ENCODE data around the gene PET100. TPM values are rescaled to one million over a fixed set of nuclear protein-coding genes. Genes with fewer than 3 reads are reported as not detected.

Gene PET100
- total RNA-seq, 1 donor from 2014 or later, result 186 TPM

GRCh38 chr19:7602240-7602934 lies 27.2 kb upstream of the PET100 start:
- H3K27me3 Mint-ChIP-seq (ENCODE audit: unreplicated experiment), result peaks cover 10% of the 10 kb centered on the region
- H3K4me1 Mint-ChIP-seq (ENCODE audit: low read depth, unreplicated experiment), result peaks cover 6% of the 10 kb centered on the region
- no peaks in the 10 kb centered on the region for H3K36me3 Mint-ChIP-seq (ENCODE audit: unreplicated experiment)
- DNase-seq, result no peak
- TF ChIP-seq CTCF (IDR thresholded peaks at IDR 0.05; ENCODE audit: partially characterized antibody, unreplicated experiment), result no peak
- H3K4me3 Mint-ChIP-seq (ENCODE audit: unreplicated experiment), result no peak overlapping the region
- no peak overlapping the region for H3K27ac Mint-ChIP-seq (ENCODE audit: unreplicated experiment)
- H3K9me3 Mint-ChIP-seq (ENCODE audit: unreplicated experiment), result peaks cover 4% of the 10 kb centered on the region

GRCh38 chr19:7602935-7603497 lies 26.6 kb upstream of the PET100 start:
- Mint-ChIP-seq H3K36me3 (ENCODE audit: unreplicated experiment) (no peaks in the 10 kb centered on the region), H3K4me1 (ENCODE audit: low read depth, unreplicated experiment) (peaks cover under 1% of the 10 kb centered on the region), H3K4me3 (ENCODE audit: unreplicated experiment) (no peak overlapping the region), H3K9me3 (ENCODE audit: unreplicated experiment) (peaks cover 4% of the 10 kb centered on the region), H3K27me3 (ENCODE audit: unreplicated experiment) (peaks cover 10% of the 10 kb centered on the region), H3K27ac (ENCODE audit: unreplicated experiment) (no peak overlapping the region)
- DNase-seq, result no peak
- no peak for TF ChIP-seq CTCF (IDR thresholded peaks at IDR 0.05; ENCODE audit: partially characterized antibody, unreplicated experiment)

- TF ChIP-seq CTCF (IDR thresholded peaks at IDR 0.05; ENCODE audit: partially characterized antibody, unreplicated experiment), result no peak
- Mint-ChIP-seq H3K4me1 (ENCODE audit: low read depth, unreplicated experiment) (no peaks in the 10 kb centered on the region), H3K27me3 (ENCODE audit: unreplicated experiment) (peaks cover 13% of the 10 kb centered on the region), H3K4me3 (ENCODE audit: unreplicated experiment) (no peak overlapping the region), H3K36me3 (ENCODE audit: unreplicated experiment) (no peaks in the 10 kb centered on the region), H3K27ac (ENCODE audit: unreplicated experiment) (no peak overlapping the region), H3K9me3 (ENCODE audit: unreplicated experiment) (peaks cover 4% of the 10 kb centered on the region)
- DNase-seq, result no peak
Measured at GRCh38 chr19:7603919-7604318, 25.7 kb upstream of the PET100 start.

GRCh38 chr19:7605490-7606222 lies 23.9 kb upstream of the PET100 start:
- TF ChIP-seq CTCF (IDR thresholded peaks at IDR 0.05; ENCODE audit: partially characterized antibody, unreplicated experiment), result no peak
- H3K27ac Mint-ChIP-seq (ENCODE audit: unreplicated experiment), result no peak overlapping the region
- DNase-seq, result no peak
- H3K4me1 Mint-ChIP-seq (ENCODE audit: low read depth, unreplicated experiment), result no peaks in the 10 kb centered on the region
- no peak overlapping the region for H3K4me3 Mint-ChIP-seq (ENCODE audit: unreplicated experiment)
- H3K36me3 Mint-ChIP-seq (ENCODE audit: unreplicated experiment), result no peaks in the 10 kb centered on the region
- H3K27me3 Mint-ChIP-seq (ENCODE audit: unreplicated experiment), result peaks cover 13% of the 10 kb centered on the region
- H3K9me3 Mint-ChIP-seq (ENCODE audit: unreplicated experiment), result peaks cover 4% of the 10 kb centered on the region

- no peak overlapping the region for H3K4me3 Mint-ChIP-seq (ENCODE audit: unreplicated experiment)
- no peak overlapping the region for H3K27ac Mint-ChIP-seq (ENCODE audit: unreplicated experiment)
- TF ChIP-seq CTCF (IDR thresholded peaks at IDR 0.05; ENCODE audit: partially characterized antibody, unreplicated experiment), result no peak
- no peaks in the 10 kb centered on the region for H3K36me3 Mint-ChIP-seq (ENCODE audit: unreplicated experiment)
- no peaks in the 10 kb centered on the region for H3K4me1 Mint-ChIP-seq (ENCODE audit: low read depth, unreplicated experiment)
- peaks cover 13% of the 10 kb centered on the region for H3K27me3 Mint-ChIP-seq (ENCODE audit: unreplicated experiment)
- H3K9me3 Mint-ChIP-seq (ENCODE audit: unreplicated experiment), result peaks cover 4% of the 10 kb centered on the region
- no peak for DNase-seq
Measured at GRCh38 chr19:7606289-7606688, 23.3 kb upstream of the PET100 start.
